HG02973 (cell line): Measurements from ENCODE around the gene EPB41L4B.

ENCODE experiments used
- ATAC-seq: cut with Tn5 transposase; IDR thresholded peaks from one replicate; pipeline ENCODE4 v1.9.1; 2021; ENCODE audit warnings: moderate library complexity; ENCODE audit not compliant: unreplicated experiment

The EPB41L4B gene

GRCh38 chr9:109212768-109213167 is 108.1 kb downstream of the EPB41L4B start:
- no peak for ATAC-seq

- ATAC-seq, result no peak
Measured at GRCh38 chr9:109206670-109207069, 114.2 kb downstream of the EPB41L4B start.

GRCh38 chr9:109205526-109205925 is 115.3 kb downstream of the EPB41L4B start:
- no peak for ATAC-seq

GRCh38 chr9:109203761-109204360 is 117.0 kb downstream of the EPB41L4B start:
- no peak for ATAC-seq

GRCh38 chr9:109199676-109200075 is 121.2 kb downstream of the EPB41L4B start:
- no peak for ATAC-seq

GRCh38 chr9:109198736-109199382 is 122.0 kb downstream of the EPB41L4B start:
- no peak for ATAC-seq

- no peak for ATAC-seq
Measured at GRCh38 chr9:109193974-109194556, 126.8 kb downstream of the EPB41L4B start.

GRCh38 chr9:109192732-109193361 is 128.0 kb downstream of the EPB41L4B start:
- ATAC-seq, result no peak

GRCh38 chr9:109191746-109192145 is 129.1 kb downstream of the EPB41L4B start:
- ATAC-seq, result no peak

- no peak for ATAC-seq
Measured at GRCh38 chr9:109190151-109190550, 130.7 kb downstream of the EPB41L4B start.

- ATAC-seq, result no peak
Measured at GRCh38 chr9:109186857-109187520, 133.9 kb downstream of the EPB41L4B start.

- ATAC-seq, result no peak
Measured at GRCh38 chr9:109182940-109183798, 137.7 kb downstream of the EPB41L4B start.

GRCh38 chr9:109182550-109182939 is 138.3 kb downstream of the EPB41L4B start:
- ATAC-seq, result no peak

- peak; percentile 86 for ATAC-seq
Measured at GRCh38 chr9:109181284-109181683, 139.6 kb downstream of the EPB41L4B start.

GRCh38 chr9:109179801-109180523 is 140.9 kb downstream of the EPB41L4B start:
- ATAC-seq, result no peak

GRCh38 chr9:109176963-109177362 is 143.9 kb downstream of the EPB41L4B start:
- ATAC-seq, result no peak

GRCh38 chr9:109176386-109176785 is 144.5 kb downstream of the EPB41L4B start:
- no peak for ATAC-seq

- ATAC-seq, result no peak
Measured at GRCh38 chr9:109172935-109173334, 147.9 kb downstream of the EPB41L4B start.

GRCh38 chr9:109171926-109172325 is 148.9 kb downstream of the EPB41L4B start:
- no peak for ATAC-seq

GRCh38 chr9:109168170-109168569 is 152.7 kb downstream of the EPB41L4B start:
- no peak for ATAC-seq
